ENCODE measurements around the gene SH3BGRL3.

GRCh38 chr1:26268290-26269197, 11.3 kb upstream of the SH3BGRL3 start:
- TF ChIP-seq ARNTL (CRISPR knock-in tag; IDR thresholded peaks at IDR 0.05; ENCODE audit: borderline replicate concordance, low read depth) (no peak), ZFP3 (CRISPR knock-in tag; IDR thresholded peaks at IDR 0.05) (no peak), POU6F1 (CRISPR knock-in tag; IDR thresholded peaks at IDR 0.05; ENCODE audit: borderline replicate concordance, low read depth) (no peak), BACH2 (CRISPR knock-in tag; IDR thresholded peaks at IDR 0.05; ENCODE audit: borderline replicate concordance) (no peak), GLIS3 (CRISPR knock-in tag; IDR thresholded peaks at IDR 0.05) (no peak), ZFP30 (CRISPR knock-in tag; IDR thresholded peaks at IDR 0.05) (no peak), ZNF70 (CRISPR knock-in tag; IDR thresholded peaks at IDR 0.05) (no peak), OSR1 (CRISPR knock-in tag; IDR thresholded peaks at IDR 0.05) (no peak), TOX (CRISPR knock-in tag; IDR thresholded peaks at IDR 0.05; ENCODE audit: borderline replicate concordance) (no peak), PPARA (CRISPR knock-in tag; IDR thresholded peaks at IDR 0.05; ENCODE audit: borderline replicate concordance) (no peak), PATZ1 (CRISPR knock-in tag; IDR thresholded peaks at IDR 0.05; ENCODE audit: borderline replicate concordance) (no peak), RARB (CRISPR knock-in tag; IDR thresholded peaks at IDR 0.05) (no peak), ZNF8 (CRISPR knock-in tag; IDR thresholded peaks at IDR 0.05) (no peak)
